GM21786 (cell line): ENCODE data around the gene ZNF772.
A peak's percentile ranks its signal among the peaks of the same experiment; 100 is the strongest.

Experiments
- ATAC-seq: cut with Tn5 transposase; IDR thresholded peaks from one replicate; pipeline ENCODE4 v1.9.1; 2021; ENCODE audit not compliant: unreplicated experiment

ZNF772 gene

DNA sequence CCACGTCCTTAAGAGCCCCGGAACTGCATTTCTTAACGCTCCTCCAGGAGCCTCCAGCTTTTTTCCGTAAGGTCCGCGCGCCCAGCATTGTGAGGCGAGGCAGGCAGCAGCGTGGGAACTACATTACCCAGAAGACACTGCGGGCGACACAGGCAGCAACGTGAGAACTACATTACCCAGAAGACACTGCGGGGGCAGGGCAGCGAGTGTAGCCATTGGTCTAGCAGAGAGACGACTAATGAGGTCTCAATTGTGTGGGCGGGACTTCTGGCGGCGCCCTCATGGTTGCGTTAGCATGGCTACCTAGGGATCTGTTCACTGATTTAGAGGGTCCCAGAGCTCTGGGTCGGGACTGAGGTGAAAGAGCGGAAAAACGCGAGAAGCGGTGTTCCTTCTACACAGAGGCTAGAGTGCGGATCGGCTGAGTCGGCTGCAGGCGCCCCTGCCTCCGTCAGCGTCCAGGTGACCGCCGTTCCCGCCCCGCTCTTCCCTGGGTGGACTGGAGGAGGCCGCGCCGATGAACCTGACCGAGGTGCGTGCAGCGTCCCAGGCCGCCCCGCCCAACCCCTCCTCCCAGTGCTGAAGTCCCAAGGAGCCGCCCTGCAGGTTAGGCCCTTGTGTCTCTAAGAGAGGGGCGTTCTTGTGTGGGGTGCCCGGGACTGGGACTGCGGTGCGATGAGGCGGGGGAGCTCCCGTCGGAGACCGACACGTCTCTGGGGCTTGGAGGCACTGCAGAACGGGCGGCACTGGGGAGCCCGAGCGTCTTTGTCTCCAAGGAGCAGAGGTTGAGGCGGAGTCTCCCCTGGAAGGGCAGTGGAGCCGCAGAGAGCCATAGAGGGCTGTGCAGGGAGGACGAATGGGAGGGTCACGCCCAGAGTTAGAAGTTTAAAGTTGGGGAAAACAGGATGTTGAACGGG lies 42.0 kb downstream of the ZNF772 start, which contains the start of gene ZNF749:
TSS of gene ZNF749 (plus strand) at position 264 of the 917 bp plus-strand sequence. CDS start at position 518, 254 bp downstream.
- ATAC-seq, result peak; percentile 94

DNA sequence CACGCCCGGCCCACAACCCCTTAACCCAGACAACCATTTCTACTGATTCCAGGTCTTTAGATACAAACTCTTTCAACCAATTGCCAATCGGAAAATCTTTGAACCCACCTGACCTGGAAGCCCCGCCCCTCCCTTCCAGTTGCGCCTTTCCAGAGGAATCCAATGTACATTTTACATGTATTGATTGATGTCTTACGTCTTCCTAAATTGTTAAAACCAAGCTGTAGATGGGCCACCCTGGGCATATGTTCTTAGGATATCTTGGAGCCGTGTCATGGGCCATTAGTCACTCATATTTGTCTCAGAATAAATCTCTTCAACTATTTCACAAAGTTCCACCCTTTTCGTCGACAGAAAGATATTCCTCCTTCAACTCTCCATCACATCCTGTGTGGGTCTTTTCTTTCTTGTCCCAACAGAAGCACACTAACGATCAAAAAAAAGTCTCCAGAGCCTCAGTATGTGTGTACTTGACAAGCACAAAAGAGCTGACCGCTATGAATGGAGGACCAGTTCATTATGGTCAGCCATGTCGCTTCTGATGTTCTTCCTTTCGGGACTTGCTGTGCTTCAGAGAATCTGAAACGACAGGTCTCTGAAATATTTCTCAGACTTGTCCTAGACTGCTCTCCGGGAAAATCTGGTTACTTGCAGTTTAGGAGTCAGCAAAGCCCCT lies 42.8 kb downstream of the ZNF772 start:
- peak; percentile 14 for ATAC-seq

GRCh38 chr19:57421037-57421436 lies 56.3 kb downstream of the ZNF772 start:
- no peak for ATAC-seq

GRCh38 chr19:57419439-57419838 lies 57.9 kb downstream of the ZNF772 start:
- no peak for ATAC-seq
